Regular cardiac myocyte (primary cell): Measurements from ENCODE around the gene PDE4B. TPM values are rescaled to one million over a fixed set of nuclear protein-coding genes. Genes with fewer than 3 reads are reported as not detected.

Experiments used
- total RNA-seq: library from RNA; depleted of rRNA; stranded (reverse); fragments of >200 nt; gene quantifications from 2 replicates; pipeline ENCODE4 v1.2.3, GENCODE V29; 2014

PDE4B gene
- 11.7 and 25.4 TPM in 2 replicates for total RNA-seq

GRCh38 chr1:65792669-65793358 lies at the start of gene PDE4B:
Gene PDE4B (plus strand): TSS chr1:65792895.

